Caco-2 (cell line): ENCODE results near the gene SMAD1. TPM values are rescaled to one million over a fixed set of nuclear protein-coding genes. Genes with fewer than 3 reads are reported as not detected.
"Not testable (repeated sequence)": the region's sequence is repeated elsewhere in the genome, so short reads cannot be mapped to it uniquely, and the experiment has no call there.

Source experiments
- BruUV-seq: library from RNA; stranded (reverse); fragments of 400-500 nt; replicated peaks from 2 replicates; lab custom pipeline; 2021; lab: Mats Ljungman, UMichigan
- CTCF ChIA-PET: fragments of 300-600 bp; sonication (Branson Sonifier 250); formaldehyde crosslinking; loops from one replicate; lab custom pipeline; 2022; ENCODE audit warnings: antibody characterized with exemption; lab: Charles Lee
- POLR2A ChIA-PET: fragments of 300-600 bp; sonication (Branson Sonifier 250); formaldehyde crosslinking; loops from one replicate; lab custom pipeline; 2022; ENCODE audit warnings: antibody characterized with exemption; lab: Charles Lee
- DNase-seq, 2 experiments: peaks; one replicate each; pipeline versions ENCODE4 v3.0.0 to v3.0.0-alpha.2; 2020 to 2022
- H3K27me3 ChIP-seq: replicated peaks from 2 replicates; pipeline ENCODE4 v1.6.0; 2011; ENCODE audit warnings: low read length; ENCODE audit not compliant: control insufficient read depth, insufficient read depth
- H3K36me3 ChIP-seq: 2 replicates; pipeline ENCODE4 v1.5.1; 2011; ENCODE audit warnings: low read length; ENCODE audit not compliant: control insufficient read depth, insufficient read depth
- H3K4me1 ChIP-seq: fragments of 250-450 bp; sonication (Bioruptor Pico); 2 replicates; pipeline ENCODE4 v1.5.1; 2020; ENCODE audit warnings: mild to moderate bottlenecking
- H3K4me3 ChIP-seq: 2 replicates; pipeline ENCODE4 v1.5.1; 2011; ENCODE audit warnings: low read depth, mild to moderate bottlenecking, control low read depth, low read length
- H3K9me3 ChIP-seq: fragments of 250-450 bp; sonication (Bioruptor Pico); 2 replicates; pipeline ENCODE4 v1.5.1; 2020; ENCODE audit warnings: mild to moderate bottlenecking, moderate library complexity
- H3K27ac Mint-ChIP-seq: one replicate; pipeline ENCODE4 v1.8.0; 2022; ENCODE audit warnings: mixed read lengths; ENCODE audit not compliant: unreplicated experiment
- H3K27me3 Mint-ChIP-seq: one replicate; pipeline ENCODE4 v1.8.0; 2022; ENCODE audit warnings: mixed read lengths; ENCODE audit not compliant: insufficient read depth, unreplicated experiment
- H3K36me3 Mint-ChIP-seq: one replicate; pipeline ENCODE4 v1.8.0; 2022; ENCODE audit warnings: mild to moderate bottlenecking, mixed read lengths; ENCODE audit not compliant: insufficient read depth, unreplicated experiment
- H3K4me1 Mint-ChIP-seq: one replicate; pipeline ENCODE4 v1.8.0; 2022; ENCODE audit warnings: low read depth, mixed read lengths; ENCODE audit not compliant: unreplicated experiment
- H3K4me3 Mint-ChIP-seq: one replicate; pipeline ENCODE4 v1.8.0; 2022; ENCODE audit warnings: mild to moderate bottlenecking, moderate library complexity, mixed read lengths; ENCODE audit not compliant: unreplicated experiment
- H3K9me3 Mint-ChIP-seq: one replicate; pipeline ENCODE4 v1.8.0; 2022; ENCODE audit warnings: mixed read lengths; ENCODE audit not compliant: unreplicated experiment
- intact Hi-C: fragments of 100-400 bp; cut with micrococcal nuclease; formaldehyde crosslinking; loops from one replicate; pipeline ENCODE4 v1.10.0; 2022; ENCODE audit not compliant: unreplicated experiment
- total RNA-seq: library from RNA; stranded (reverse); gene quantifications from 2 replicates; pipeline ENCODE4 v1.2.3, GENCODE V29; 2022
- TF ChIP-seq, protein P1 (sequence below), 2 experiments: fragments of 200-600 bp in 1 of 2; IDR thresholded peaks; 1 replicate in 1 of 2; 2 replicates in 1 of 2; pipeline versions ENCODE4 v1.5.1 to v1.8.0; 2011 to 2022; ENCODE audit warnings: antibody characterized with exemption in 1 of 2, control low read depth in 1 of 2, inconsistent platforms in 1 of 2, low read depth in 1 of 2, low read length in 1 of 2, mild to moderate bottlenecking in 1 of 2, moderate library complexity in 1 of 2; ENCODE audit not compliant: insufficient read depth in 1 of 2, severe bottlenecking in 1 of 2, unreplicated experiment in 1 of 2

Gene SMAD1
- total RNA-seq, 1 experiment from 2014 or later: 4.9 TPM

DNA sequence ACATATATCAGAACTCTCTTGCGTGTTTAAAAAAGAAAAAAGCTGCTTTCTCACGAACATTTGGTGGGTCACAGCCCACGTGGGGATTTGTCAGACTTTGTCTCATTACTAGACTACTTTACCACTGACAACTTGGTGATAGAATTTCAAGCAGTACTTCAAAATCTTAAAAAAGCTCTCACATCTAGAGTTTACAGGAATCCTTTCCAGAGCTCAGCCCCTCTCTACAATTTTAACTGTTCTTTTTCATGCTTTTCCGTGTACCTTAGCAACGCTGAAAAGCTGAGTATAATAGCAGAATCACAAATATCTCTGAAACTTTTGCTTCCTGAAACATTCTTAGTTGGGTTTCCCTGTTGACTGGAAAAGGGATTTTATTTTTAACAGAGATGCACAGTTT, 50.2 kb downstream of the SMAD1 start:
- TF ChIP-seq, protein P1, sequence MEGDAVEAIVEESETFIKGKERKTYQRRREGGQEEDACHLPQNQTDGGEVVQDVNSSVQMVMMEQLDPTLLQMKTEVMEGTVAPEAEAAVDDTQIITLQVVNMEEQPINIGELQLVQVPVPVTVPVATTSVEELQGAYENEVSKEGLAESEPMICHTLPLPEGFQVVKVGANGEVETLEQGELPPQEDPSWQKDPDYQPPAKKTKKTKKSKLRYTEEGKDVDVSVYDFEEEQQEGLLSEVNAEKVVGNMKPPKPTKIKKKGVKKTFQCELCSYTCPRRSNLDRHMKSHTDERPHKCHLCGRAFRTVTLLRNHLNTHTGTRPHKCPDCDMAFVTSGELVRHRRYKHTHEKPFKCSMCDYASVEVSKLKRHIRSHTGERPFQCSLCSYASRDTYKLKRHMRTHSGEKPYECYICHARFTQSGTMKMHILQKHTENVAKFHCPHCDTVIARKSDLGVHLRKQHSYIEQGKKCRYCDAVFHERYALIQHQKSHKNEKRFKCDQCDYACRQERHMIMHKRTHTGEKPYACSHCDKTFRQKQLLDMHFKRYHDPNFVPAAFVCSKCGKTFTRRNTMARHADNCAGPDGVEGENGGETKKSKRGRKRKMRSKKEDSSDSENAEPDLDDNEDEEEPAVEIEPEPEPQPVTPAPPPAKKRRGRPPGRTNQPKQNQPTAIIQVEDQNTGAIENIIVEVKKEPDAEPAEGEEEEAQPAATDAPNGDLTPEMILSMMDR (IDR thresholded peaks at IDR 0.05; ENCODE audit: insufficient read depth in 1 of 2, low read depth in 1 of 2, low read length in 1 of 2, severe bottlenecking in 1 of 2, unreplicated experiment in 1 of 2): no peak
- ChIA-PET POLR2A (no interaction called here), CTCF (no interaction called here)
- Mint-ChIP-seq H3K4me3 (no peak overlapping the region), H3K36me3 (no peaks in the 10 kb centered on the region), H3K27me3 (no peaks in the 10 kb centered on the region), H3K4me1 (no peaks in the 10 kb centered on the region), H3K9me3 (no peaks in the 10 kb centered on the region), H3K27ac (no peak overlapping the region)
- Histone ChIP-seq H3K36me3 (no peaks in the 10 kb centered on the region), H3K4me3 (no peak overlapping the region), H3K27me3 (no peaks in the 10 kb centered on the region), H3K4me1 (no peaks in the 10 kb centered on the region), H3K9me3 (no peaks in the 10 kb centered on the region)
- DNase-seq: no peak
- intact Hi-C loops: no loop called here
- BruUV-seq: no TSS peak

DNA sequence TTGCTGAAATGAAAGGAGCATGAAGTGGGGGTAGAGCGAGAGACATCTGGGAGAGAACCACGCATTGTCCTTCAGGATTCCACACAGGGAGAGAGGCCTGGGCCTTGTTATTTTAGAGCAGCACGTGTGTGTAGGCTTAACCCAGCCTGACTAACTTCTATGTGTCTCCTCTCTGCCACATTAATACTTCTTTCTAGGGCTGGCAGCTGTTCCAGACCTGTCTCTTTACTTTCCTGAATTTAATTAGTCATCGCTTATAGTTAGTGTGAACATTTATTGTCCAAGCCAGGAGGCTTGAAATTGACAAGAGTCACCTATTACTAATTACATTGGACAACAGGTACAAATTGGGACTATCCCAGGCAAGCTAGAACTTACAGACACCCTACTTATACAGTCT, 51.3 kb downstream of the SMAD1 start:
- no peak overlapping the region for H3K27ac Mint-ChIP-seq
- Histone ChIP-seq H3K4me3 (no peak overlapping the region), H3K36me3 (no peaks in the 10 kb centered on the region), H3K27me3 (no peaks in the 10 kb centered on the region), H3K4me1 (no peaks in the 10 kb centered on the region), H3K9me3 (no peaks in the 10 kb centered on the region)
- H3K9me3 Mint-ChIP-seq: no peaks in the 10 kb centered on the region
- POLR2A ChIA-PET: no interaction called here
- TF ChIP-seq, protein P1 (IDR thresholded peaks at IDR 0.05; ENCODE audit: insufficient read depth in 1 of 2, low read depth in 1 of 2, low read length in 1 of 2, severe bottlenecking in 1 of 2, unreplicated experiment in 1 of 2): no peak
- CTCF ChIA-PET: no interaction called here
- no peaks in the 10 kb centered on the region for H3K36me3 Mint-ChIP-seq
- no peaks in the 10 kb centered on the region for H3K4me1 Mint-ChIP-seq
- no peak overlapping the region for H3K4me3 Mint-ChIP-seq
- intact Hi-C loops: no loop called here
- no TSS peak for BruUV-seq
- H3K27me3 Mint-ChIP-seq: no peaks in the 10 kb centered on the region
- DNase-seq: no peak

DNA sequence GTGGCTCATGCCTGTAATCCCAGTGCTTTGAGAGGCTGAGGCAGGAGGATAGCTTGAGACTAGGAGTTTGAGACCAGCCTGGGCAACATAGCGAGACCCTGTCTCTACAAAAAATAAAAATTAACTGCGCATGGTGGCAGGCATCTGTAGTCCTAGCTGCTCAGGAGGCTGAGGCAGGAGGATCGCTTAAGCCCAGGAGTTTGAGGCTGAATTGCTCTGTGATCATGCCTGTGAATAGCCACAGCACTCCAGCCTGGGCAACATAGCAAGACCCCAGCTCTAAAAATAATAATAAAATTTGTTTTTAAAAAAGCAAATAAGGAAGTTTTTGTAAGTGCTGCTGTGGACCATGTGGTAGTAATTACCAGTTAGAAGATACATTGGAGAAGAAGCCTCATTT, 51.8 kb downstream of the SMAD1 start:
- H3K4me1 ChIP-seq, CTCF ChIA-PET, POLR2A ChIA-PET, H3K4me1 Mint-ChIP-seq, H3K27ac Mint-ChIP-seq, H3K36me3 Mint-ChIP-seq, H3K36me3 ChIP-seq, H3K9me3 Mint-ChIP-seq, H3K27me3 Mint-ChIP-seq, intact Hi-C loops, H3K4me3 ChIP-seq, H3K27me3 ChIP-seq, H3K9me3 ChIP-seq, H3K4me3 Mint-ChIP-seq, BruUV-seq, DNase-seq: not testable (repeated sequence)

DNA sequence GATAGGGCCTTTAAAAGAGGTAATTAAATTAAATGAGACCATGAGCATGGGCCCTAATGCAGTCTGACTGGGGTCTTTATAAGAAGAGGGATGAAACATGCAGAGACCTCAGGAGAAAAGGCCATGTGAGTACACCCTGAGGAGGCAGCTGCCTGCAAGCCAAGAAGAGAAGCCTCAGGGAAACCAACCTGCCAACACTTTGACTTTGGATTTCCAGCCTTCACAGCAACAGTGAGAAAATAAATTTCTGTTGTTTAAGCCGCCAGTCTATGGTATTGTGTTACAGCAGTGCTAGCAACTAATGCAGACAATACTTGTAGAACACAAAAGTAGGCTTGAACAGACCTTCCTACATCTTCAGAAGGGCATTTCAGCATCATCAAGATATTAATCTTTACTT, 52.3 kb downstream of the SMAD1 start:
- ChIA-PET POLR2A (no interaction called here), CTCF (no interaction called here)

More for the DNA sequence above, 52.3 kb downstream of the SMAD1 start:
- Histone ChIP-seq H3K36me3 (no peaks in the 10 kb centered on the region), H3K4me3 (no peak overlapping the region), H3K9me3 (no peaks in the 10 kb centered on the region), H3K27me3 (no peaks in the 10 kb centered on the region), H3K4me1 (no peaks in the 10 kb centered on the region)
- no peaks in the 10 kb centered on the region for H3K4me1 Mint-ChIP-seq
- no peaks in the 10 kb centered on the region for H3K27me3 Mint-ChIP-seq
- no peak overlapping the region for H3K4me3 Mint-ChIP-seq
- no TSS peak for BruUV-seq
- DNase-seq: no peak
- intact Hi-C loops: no loop called here
- H3K36me3 Mint-ChIP-seq: no peaks in the 10 kb centered on the region
- TF ChIP-seq, protein P1 (IDR thresholded peaks at IDR 0.05; ENCODE audit: insufficient read depth in 1 of 2, low read depth in 1 of 2, low read length in 1 of 2, severe bottlenecking in 1 of 2, unreplicated experiment in 1 of 2): no peak
- no peaks in the 10 kb centered on the region for H3K9me3 Mint-ChIP-seq
- H3K27ac Mint-ChIP-seq: no peak overlapping the region
